ENCODE results near the gene SAYSD1.
"Not testable (repeated sequence)": the region's sequence is repeated elsewhere in the genome, so short reads cannot be mapped to it uniquely, and the experiment has no call there.

SAYSD1 gene

GRCh38 chr6:39114704-39115599, at the start of gene SAYSD1:
Gene SAYSD1 (minus strand): TSS chr6:39115186. CDS start chr6:39115089, 97 bp downstream.
- DNase-seq (ENCODE audit: low read depth) = peak; percentile 78

- no peak for DNase-seq (ENCODE audit: low read depth)
Observed at GRCh38 chr6:39157511-39157910, 42.5 kb upstream of the SAYSD1 start.

- no peak for DNase-seq (ENCODE audit: low read depth)
Observed at GRCh38 chr6:39156801-39157200, 41.8 kb upstream of the SAYSD1 start.

GRCh38 chr6:39154705-39155104, 39.7 kb upstream of the SAYSD1 start:
- no peak for DNase-seq (ENCODE audit: low read depth)

GRCh38 chr6:39153766-39154397, 38.9 kb upstream of the SAYSD1 start:
- no peak for DNase-seq (ENCODE audit: low read depth)

DNA sequence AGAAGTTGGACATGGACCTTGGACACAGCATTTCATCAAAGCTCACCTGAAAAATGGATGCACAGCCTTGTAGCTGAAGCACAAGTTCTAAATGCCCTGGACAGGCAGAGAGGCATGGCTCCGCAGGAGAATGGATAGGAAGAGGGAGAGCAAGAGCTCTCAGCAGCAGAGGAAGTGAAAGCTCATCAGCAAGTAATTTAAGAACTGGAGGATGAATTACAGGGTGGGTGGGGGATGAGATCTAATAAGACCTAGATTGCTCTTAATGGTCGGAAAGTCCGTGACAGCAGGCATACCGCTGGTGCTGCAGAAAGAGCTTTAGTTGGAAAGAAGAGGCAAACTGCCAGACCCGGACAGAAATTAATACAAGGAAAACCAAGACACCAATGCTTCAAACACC, 37.3 kb upstream of the SAYSD1 start:
- no peak for DNase-seq (ENCODE audit: low read depth)

- DNase-seq (ENCODE audit: low read depth) = no peak
Observed at GRCh38 chr6:39151211-39151610, 36.2 kb upstream of the SAYSD1 start.

DNA sequence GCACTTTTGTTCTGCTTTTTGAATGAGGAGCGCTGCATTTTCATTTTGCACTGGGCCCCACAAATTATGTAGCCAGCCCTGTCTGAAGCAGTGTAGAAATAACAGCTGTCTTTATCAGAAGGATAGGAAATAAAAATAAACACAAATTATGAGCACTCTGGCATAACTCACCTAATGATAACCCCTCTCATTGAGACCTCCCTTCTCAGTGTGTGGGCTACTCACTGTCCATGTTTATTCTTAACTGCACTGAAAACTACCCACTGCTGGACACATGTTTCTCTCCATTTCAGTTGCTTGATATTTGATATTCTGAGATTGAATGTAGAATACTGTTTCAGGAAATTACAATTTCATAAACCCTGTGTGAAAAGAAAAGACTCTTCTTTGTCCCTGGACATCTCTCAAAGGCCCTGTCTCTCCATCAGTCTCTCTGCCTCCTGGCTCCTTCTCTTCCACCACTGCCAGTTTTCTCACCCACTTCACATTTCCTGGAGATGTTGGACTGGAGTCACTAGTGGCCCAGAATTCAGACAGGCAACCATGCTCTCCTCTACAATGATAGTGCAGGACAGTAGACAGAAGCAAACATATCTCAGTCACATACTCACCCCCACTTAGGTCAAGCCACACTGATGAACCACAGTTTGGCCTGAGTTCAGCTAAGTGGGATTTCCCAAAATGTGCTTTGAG, 29.6 kb upstream of the SAYSD1 start:
- no peak for DNase-seq (ENCODE audit: low read depth)

DNA sequence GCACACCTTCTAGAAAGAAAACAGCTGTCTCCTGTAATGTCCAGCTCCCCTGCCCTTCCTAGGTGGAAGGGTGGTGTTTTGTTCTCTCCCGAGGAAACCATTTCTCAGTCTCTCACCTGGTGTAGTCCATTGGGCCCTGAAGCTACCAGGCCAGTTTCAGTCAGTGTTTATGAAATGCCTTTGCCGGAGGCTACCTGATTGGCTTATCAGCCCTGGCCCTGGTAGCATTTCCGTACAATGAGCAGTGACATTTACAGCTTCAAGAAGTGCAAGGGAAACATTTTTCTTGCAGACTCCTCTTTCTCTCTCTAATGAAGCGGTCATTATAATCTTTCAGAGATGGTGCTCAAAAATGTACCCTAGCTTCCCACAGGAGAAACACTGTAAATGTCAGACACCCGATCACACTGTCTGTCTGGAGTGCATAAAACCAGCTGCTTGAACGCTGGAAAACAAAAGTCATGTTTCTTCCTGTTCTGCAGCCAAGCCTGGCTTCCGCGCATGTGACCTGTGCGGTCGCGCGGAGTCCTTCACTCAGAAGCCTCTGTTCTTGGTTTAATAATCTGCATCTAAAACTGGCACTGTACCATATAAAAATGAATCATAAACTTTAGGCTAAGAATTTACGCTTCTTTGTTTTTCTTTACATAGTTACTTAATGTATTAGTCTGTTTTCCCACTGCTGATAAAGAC, 28.4 kb upstream of the SAYSD1 start:
- no peak for DNase-seq (ENCODE audit: low read depth)

GRCh38 chr6:39140556-39141167, 25.7 kb upstream of the SAYSD1 start:
- DNase-seq (ENCODE audit: low read depth) = no peak

GRCh38 chr6:39137245-39137644, 22.3 kb upstream of the SAYSD1 start:
- no peak for DNase-seq (ENCODE audit: low read depth)

DNA sequence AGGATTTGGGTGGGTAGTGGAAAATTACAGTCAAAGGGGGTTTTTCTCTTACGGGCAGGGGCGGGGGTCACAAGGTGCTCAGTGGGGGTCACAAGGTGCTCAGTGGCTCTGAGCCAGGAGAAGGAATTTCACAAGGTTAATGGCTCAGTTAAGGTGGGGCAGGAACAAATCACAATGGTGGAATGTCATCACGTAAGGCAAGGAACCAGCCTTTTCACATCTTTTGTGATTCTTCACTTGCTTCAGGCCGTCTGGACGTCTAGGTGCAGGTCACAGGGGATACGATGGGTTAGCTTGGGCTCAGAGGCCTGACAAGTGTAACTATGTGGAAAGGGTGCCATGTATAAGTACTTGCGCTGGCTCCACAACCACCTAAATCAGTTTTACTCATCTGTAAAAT, 21.2 kb upstream of the SAYSD1 start:
- not testable (repeated sequence) for DNase-seq (ENCODE audit: low read depth)

- not testable (repeated sequence) for DNase-seq (ENCODE audit: low read depth)
Observed at GRCh38 chr6:39134761-39135160, 19.8 kb upstream of the SAYSD1 start.

DNA sequence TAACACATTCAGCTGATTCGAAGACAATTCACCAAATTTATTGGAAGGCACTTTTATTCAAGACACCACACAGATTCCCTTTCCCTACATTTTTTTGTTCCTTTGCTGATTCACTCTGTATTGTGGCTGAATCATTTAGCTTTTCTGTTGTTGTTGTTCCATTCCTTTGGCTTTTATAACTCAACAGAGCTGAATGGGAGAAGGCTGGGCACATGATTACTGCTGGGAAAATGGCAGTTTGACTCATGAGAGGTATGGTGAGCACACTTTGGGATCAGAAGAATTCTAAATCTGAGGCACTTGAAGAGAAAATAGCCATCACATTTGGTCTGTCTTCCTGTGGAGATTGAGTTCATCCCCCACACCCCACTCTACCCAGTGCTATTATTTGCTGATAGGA, 15.7 kb upstream of the SAYSD1 start:
- DNase-seq (ENCODE audit: low read depth) = no peak

DNA sequence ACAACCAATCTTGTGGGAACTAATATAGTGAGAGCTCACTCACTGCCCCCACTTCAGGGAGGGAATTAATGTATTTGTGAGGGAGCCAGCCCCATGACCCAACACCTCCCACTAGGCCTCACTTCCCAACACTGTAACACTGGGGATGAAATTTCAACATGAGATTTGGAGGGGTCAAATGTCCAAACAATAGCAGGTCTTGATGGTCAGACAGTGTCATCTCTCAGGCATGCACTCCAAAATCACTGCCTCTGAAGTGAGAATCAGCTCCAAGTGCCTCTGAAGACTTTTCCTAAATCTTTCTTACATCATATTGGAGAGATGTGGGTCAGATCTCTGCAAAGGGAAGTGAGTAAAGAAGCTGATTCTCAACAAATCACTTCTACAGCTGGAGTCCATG, 13.8 kb upstream of the SAYSD1 start:
- no peak for DNase-seq (ENCODE audit: low read depth)

GRCh38 chr6:39128106-39128505, 13.1 kb upstream of the SAYSD1 start:
- no peak for DNase-seq (ENCODE audit: low read depth)

GRCh38 chr6:39124114-39124513, 9.1 kb upstream of the SAYSD1 start:
- DNase-seq (ENCODE audit: low read depth) = no peak

DNA sequence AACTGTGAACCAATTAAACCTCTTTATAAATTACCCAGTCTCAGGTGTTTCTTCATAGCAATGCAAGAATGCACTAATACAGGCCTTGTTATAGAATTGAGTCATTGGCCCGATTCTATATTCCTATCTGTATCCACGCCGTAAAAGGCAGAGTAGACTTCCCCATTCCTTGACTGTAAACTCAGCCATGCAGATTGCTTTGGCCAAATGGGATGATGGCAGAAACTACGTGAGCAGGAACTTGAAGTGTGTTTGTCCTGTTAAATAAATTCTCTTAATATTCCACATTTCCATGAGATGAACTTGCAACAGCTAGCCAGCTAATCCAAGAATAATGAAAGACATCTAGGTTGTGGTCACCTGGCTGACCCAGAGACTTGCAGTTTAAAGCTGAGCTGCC, 3.9 kb upstream of the SAYSD1 start:
- no peak for DNase-seq (ENCODE audit: low read depth)

- DNase-seq (ENCODE audit: low read depth) = no peak
Observed at GRCh38 chr6:39114388-39114703, 640 bp downstream of the SAYSD1 start.

DNA sequence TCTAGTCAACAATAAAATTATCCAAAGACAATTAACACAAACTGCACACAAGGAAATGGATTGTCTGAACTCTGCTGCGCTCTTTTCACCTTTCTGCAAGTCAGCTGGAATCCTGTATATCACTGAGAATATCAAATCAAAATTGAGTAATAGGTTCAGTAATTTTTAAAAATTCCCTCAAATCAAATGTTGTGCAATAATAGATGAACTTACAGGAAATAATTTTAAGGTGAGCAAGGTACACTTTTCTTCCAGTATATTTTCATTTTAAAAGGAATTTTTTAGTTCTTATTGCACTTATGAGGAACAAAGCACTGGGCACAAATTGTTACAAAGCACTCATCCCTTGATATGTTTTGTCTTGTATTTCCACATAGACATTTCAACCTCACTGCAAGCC, 1.2 kb downstream of the SAYSD1 start:
- no peak for DNase-seq (ENCODE audit: low read depth)

- DNase-seq (ENCODE audit: low read depth) = no peak
Observed at GRCh38 chr6:39111280-39111679, 3.7 kb downstream of the SAYSD1 start.
